GM23338 (cell line): ENCODE results near the gene MMD.

Source experiments
- CREB1 ChIP-seq: fragments of 250-450 bp; sonication (Bioruptor Pico); IDR thresholded peaks from 2 replicates; pipeline ENCODE4 v1.5.0; 2020; ENCODE audit warnings: low read depth, mild to moderate bottlenecking, moderate library complexity
- CTCF ChIP-seq, 2 experiments: fragments of 200-600 bp in 1 of 2; sonication (generic) in 1 of 2; conservative IDR thresholded peaks; 2 replicates each; pipeline versions ENCODE4 v1.5.1 to v1.6.1; 2016 to 2017; ENCODE audit warnings: antibody characterized with exemption in 2 of 2, low read depth in 2 of 2, mild to moderate bottlenecking in 2 of 2, moderate library complexity in 1 of 2
- ETS1 ChIP-seq: IDR thresholded peaks from 2 replicates; pipeline ENCODE4 v1.6.1; 2016; ENCODE audit warnings: antibody characterized with exemption
- EZH2 ChIP-seq: fragments of 200-600 bp; sonication (generic); IDR thresholded peaks from one replicate; pipeline ENCODE4 v1.8.0; 2017; ENCODE audit warnings: antibody characterized with exemption, mild to moderate bottlenecking, low read depth; ENCODE audit not compliant: unreplicated experiment
- EZH2phosphoT487 ChIP-seq: fragments of 200-600 bp; sonication (generic); IDR thresholded peaks from one replicate; pipeline ENCODE4 v1.8.1; 2018; ENCODE audit warnings: antibody characterized with exemption; ENCODE audit not compliant: unreplicated experiment
- JUNB ChIP-seq: IDR thresholded peaks from one replicate; pipeline ENCODE4 v1.6.1; 2016; ENCODE audit warnings: antibody characterized with exemption; ENCODE audit not compliant: unreplicated experiment
- NANOG ChIP-seq: IDR thresholded peaks from 2 replicates; pipeline ENCODE4 v1.6.1; 2016; ENCODE audit warnings: antibody characterized with exemption, borderline replicate concordance
- POLR2AphosphoS5 ChIP-seq: IDR thresholded peaks from 2 replicates; pipeline ENCODE4 v1.6.1; 2016; ENCODE audit warnings: antibody characterized with exemption, low read depth
- REST ChIP-seq: IDR thresholded peaks from one replicate; pipeline ENCODE4 v1.6.1; 2018; ENCODE audit warnings: antibody characterized with exemption; ENCODE audit not compliant: unreplicated experiment
- STAT1 ChIP-seq: IDR thresholded peaks from one replicate; pipeline ENCODE4 v1.6.1; 2016; ENCODE audit warnings: antibody characterized with exemption; ENCODE audit not compliant: unreplicated experiment
- ZNF114 ChIP-seq: fragments of 250-450 bp; sonication (Bioruptor Pico); IDR thresholded peaks from 2 replicates; pipeline ENCODE4 v1.5.0; 2020; ENCODE audit warnings: mild to moderate bottlenecking, moderate library complexity
- ZNF331 ChIP-seq: fragments of 250-450 bp; sonication (Bioruptor Pico); IDR thresholded peaks from 2 replicates; pipeline ENCODE4 v1.5.0; 2020; ENCODE audit warnings: low read depth, mild to moderate bottlenecking, moderate library complexity

GRCh38 chr17:55434721-55435120, 13.1 kb upstream of the MMD start:
- TF ChIP-seq CREB1 (CRISPR knock-in tag) (no peak), POLR2AphosphoS5 (no peak), CTCF (conservative IDR thresholded peaks at IDR 0.05; ENCODE audit: low read depth in 2 of 2) (no peak), EZH2phosphoT487 (no peak), EZH2 (no peak), ZNF114 (CRISPR knock-in tag) (no peak), REST (no peak), ZNF331 (no peak), NANOG (no peak), JUNB (no peak), STAT1 (no peak), ETS1 (no peak)
